Fibroblast of skin of back (primary cell): Measurements from ENCODE around the gene MPP4.

Experiments used
- DNase-seq: peaks from one replicate; pipeline ENCODE4 v3.0.0-alpha.2; 2013

The MPP4 gene

DNA sequence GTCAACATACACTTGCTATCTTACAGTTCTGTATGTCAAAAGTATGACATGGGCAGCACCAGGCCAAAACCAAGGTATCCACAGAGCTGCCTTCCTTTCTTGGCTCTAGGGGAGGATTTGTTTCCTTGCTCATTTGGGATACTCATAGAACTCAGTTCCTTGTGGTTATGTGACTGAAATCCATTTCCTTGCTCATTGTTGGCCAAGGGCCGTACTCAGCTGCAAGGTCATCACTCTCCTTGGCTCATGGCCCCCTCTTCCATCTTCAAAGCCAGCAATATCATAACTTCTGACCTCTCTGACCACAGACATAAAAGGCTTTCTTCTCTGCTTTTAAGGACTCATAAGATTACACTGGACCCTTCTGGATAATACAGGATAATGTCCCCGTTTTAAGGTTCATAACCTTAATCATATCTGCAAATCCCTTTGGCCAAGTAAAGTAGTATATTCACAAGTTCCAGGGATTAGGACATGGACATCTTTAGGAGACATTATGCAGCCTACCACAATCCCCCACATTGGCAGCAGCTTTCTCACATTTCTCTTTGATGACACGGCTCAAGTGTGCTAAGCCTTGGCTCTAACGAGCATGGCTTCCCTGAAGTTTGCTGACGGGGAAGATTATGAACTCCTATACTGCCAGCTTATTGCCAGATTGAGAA is 76.0 kb downstream of the MPP4 start:
- no peak for DNase-seq

GRCh38 chr2:201621293-201621999 is 77.0 kb downstream of the MPP4 start:
- DNase-seq, result peak; percentile 45

- DNase-seq, result peak; percentile 78
Observed at GRCh38 chr2:201618744-201619662, 79.4 kb downstream of the MPP4 start.

DNA sequence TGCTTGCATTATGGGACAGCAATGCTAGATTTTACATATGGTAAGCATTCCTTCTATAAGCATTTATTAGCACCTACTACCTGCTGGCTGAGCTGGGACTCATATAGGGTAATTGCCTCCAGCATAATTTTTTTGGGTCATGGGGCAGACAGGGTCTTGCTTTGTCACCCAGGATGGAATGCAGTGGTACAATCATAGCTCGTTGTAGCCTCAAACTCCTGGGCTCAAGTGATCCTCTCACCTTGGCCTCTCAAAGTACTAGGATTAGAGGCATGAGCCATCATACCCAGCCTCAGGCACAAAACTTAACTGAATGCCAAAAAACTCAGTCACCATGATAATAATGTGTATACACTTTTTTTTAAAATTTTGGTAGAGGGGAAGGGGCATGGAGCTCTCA is 90.4 kb downstream of the MPP4 start:
- DNase-seq, result no peak

DNA sequence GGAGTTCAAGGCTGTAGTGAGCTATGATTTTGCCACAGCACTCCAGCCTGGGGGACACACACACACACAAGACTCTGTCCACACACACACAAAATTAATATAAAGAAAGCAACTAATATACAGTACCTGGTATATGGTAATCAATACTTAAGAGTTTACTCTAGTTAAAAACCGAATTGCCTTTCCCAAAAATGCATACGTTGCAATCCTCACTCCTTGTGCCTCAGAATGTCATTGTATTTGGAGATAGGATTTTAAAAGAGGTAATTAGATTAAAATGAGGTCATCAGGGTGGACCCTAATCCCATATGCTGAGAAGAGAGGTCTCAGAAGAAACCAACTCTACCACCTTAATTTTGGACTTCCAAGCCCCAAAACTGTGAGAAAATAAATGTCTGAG is 90.9 kb downstream of the MPP4 start:
- DNase-seq, result no peak

GRCh38 chr2:201600906-201601305 is 97.5 kb downstream of the MPP4 start:
- DNase-seq, result no peak

GRCh38 chr2:201597397-201597796 is 101.0 kb downstream of the MPP4 start:
- no peak for DNase-seq
